ENCODE data around the gene ABCF1. TPM values are rescaled to one million over a fixed set of nuclear protein-coding genes. Genes with fewer than 3 reads are reported as not detected.
"Not testable (repeated sequence)": the region's sequence is repeated elsewhere in the genome, so short reads cannot be mapped to it uniquely, and the experiment has no call there.

The ABCF1 gene
- total RNA-seq, 1 experiment from 2014 or later, result 101 TPM

GRCh38 chr6:30571075-30571761, at the start of gene ABCF1 (continued):
- no peak for TF ChIP-seq CTCF (IDR thresholded peaks at IDR 0.05)

- CTCF ChIA-PET, result interaction anchor here (0.9 to 1.2 kb wide), 3 partner anchors 10 to 20 kb away, joined by 3 to 6 read pairs (median 4); no protein-coding TSS in a partner anchor
- DNase-seq (ENCODE audit: low spot score); ATAC-seq; POLR2A ChIA-PET; H3K4me3 Mint-ChIP-seq; H3K4me1 Mint-ChIP-seq; H3K27ac Mint-ChIP-seq: not testable (repeated sequence)
- Mint-ChIP-seq H3K36me3 (peaks cover 25% of the 10 kb centered on the region), H3K9me3 (peaks cover 32% of the 10 kb centered on the region), H3K27me3 (ENCODE audit: low read depth) (peaks cover 50% of the 10 kb centered on the region)
These were observed 49.3 kb upstream of the ABCF1 start for GRCh38 chr6:30521952-30522351.

- Mint-ChIP-seq H3K27me3 (ENCODE audit: low read depth) (peaks cover 44% of the 10 kb centered on the region), H3K9me3 (peaks cover 12% of the 10 kb centered on the region)
- ATAC-seq; CTCF ChIA-PET; H3K27ac Mint-ChIP-seq; POLR2A ChIA-PET; H3K4me3 Mint-ChIP-seq; H3K36me3 Mint-ChIP-seq; H3K4me1 Mint-ChIP-seq; DNase-seq (ENCODE audit: low spot score): not testable (repeated sequence)
These were observed 44.8 kb upstream of the ABCF1 start for GRCh38 chr6:30526444-30526843.

GRCh38 chr6:30529349-30529875, 41.8 kb upstream of the ABCF1 start:
- POLR2A ChIA-PET; DNase-seq (ENCODE audit: low spot score); H3K9me3 Mint-ChIP-seq; H3K36me3 Mint-ChIP-seq; H3K4me3 Mint-ChIP-seq; ATAC-seq; H3K4me1 Mint-ChIP-seq; H3K27ac Mint-ChIP-seq: not testable (repeated sequence)
- CTCF ChIA-PET, result interaction anchor here (0.8 to 1.9 kb wide), 6 partner anchors 10 to 76 kb away, joined by 3 to 9 read pairs (median 7); no protein-coding TSS in a partner anchor
- peaks cover 14% of the 10 kb centered on the region for H3K27me3 Mint-ChIP-seq (ENCODE audit: low read depth)

GRCh38 chr6:30530014-30530413, 41.2 kb upstream of the ABCF1 start:
- ChIA-PET CTCF (interaction anchor here (0.8 to 1.9 kb wide), 8 partner anchors 10 to 76 kb away, joined by 3 to 9 read pairs (median 6); no protein-coding TSS in a partner anchor), POLR2A (no interaction called here)
- peaks cover 8% of the 10 kb centered on the region for H3K27me3 Mint-ChIP-seq (ENCODE audit: low read depth)
- peaks cover 3% of the 10 kb centered on the region; the same call in 1 of the 2 replicates for H3K9me3 Mint-ChIP-seq
- no peaks in the 10 kb centered on the region for H3K4me1 Mint-ChIP-seq
- no peaks in the 10 kb centered on the region for H3K36me3 Mint-ChIP-seq
- ATAC-seq (no peak), DNase-seq (ENCODE audit: low spot score) (no peak)
- H3K27ac Mint-ChIP-seq, result no peak overlapping the region
- TF ChIP-seq GTF2I (CRISPR knock-in tag; conservative IDR thresholded peaks at IDR 0.05) (no peak), RELA (CRISPR knock-in tag; IDR thresholded peaks at IDR 0.05; ENCODE audit: borderline replicate concordance) (no peak), CREM (CRISPR knock-in tag; IDR thresholded peaks at IDR 0.05) (no peak), NFATC4 (CRISPR knock-in tag; IDR thresholded peaks at IDR 0.05) (no peak), FOXP1 (CRISPR knock-in tag; IDR thresholded peaks at IDR 0.05; ENCODE audit: borderline replicate concordance) (no peak), FOXJ3 (CRISPR knock-in tag; IDR thresholded peaks at IDR 0.05; ENCODE audit: borderline replicate concordance) (no peak), ZNF416 (CRISPR knock-in tag; IDR thresholded peaks at IDR 0.05) (no peak), MLX (CRISPR knock-in tag; IDR thresholded peaks at IDR 0.05) (no peak), USF2 (CRISPR knock-in tag; IDR thresholded peaks at IDR 0.05) (no peak), USF1 (CRISPR knock-in tag; IDR thresholded peaks at IDR 0.05) (no peak), NR3C1 (CRISPR knock-in tag; conservative IDR thresholded peaks at IDR 0.05; ENCODE audit: low read depth) (no peak), NFE2L1 (CRISPR knock-in tag; IDR thresholded peaks at IDR 0.05) (no peak), ZNF121 (CRISPR knock-in tag; IDR thresholded peaks at IDR 0.05) (no peak), ZNF317 (CRISPR knock-in tag; IDR thresholded peaks at IDR 0.05; ENCODE audit: borderline replicate concordance, low read depth) (no peak), ZNF138 (CRISPR knock-in tag; conservative IDR thresholded peaks at IDR 0.05) (no peak), NR2C2 (CRISPR knock-in tag; IDR thresholded peaks at IDR 0.05) (no peak)
- no peak overlapping the region for H3K4me3 Mint-ChIP-seq
